Urothelium cell line (cell line): ENCODE measurements around the gene NTF4.
"Not testable (repeated sequence)": the region's sequence is repeated elsewhere in the genome, so short reads cannot be mapped to it uniquely, and the experiment has no call there.

Source experiments
- DNase-seq: peaks from one replicate; pipeline ENCODE4 v3.0.0; 2011; ENCODE audit warnings: low spot score, mixed read lengths
- FAIRE-seq: peaks from 2 replicates; lab custom pipeline; 2011; peaks lifted over from hg19 to GRCh38; lab: Jason Lieb, UNC

Gene NTF4

DNA sequence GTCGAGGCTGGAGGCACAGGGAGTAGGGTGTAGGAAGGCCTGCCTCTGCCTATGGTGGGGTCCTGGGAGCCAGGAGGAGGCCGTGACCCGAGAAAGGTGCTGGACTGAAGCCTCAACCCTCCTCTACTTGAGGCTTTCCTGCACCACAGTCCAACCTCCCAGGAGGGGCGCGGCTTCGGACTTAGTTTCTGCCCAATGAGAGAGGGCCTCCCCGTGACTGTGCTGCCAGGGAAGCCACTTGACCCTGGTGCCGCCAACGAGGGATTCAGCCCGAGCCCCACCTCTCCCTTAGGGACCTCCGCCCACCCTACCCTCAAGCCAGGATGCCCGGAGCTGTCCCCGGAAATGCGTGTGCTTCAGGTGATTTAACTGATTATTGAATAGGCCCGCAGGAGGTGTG lies 40.4 kb downstream of the NTF4 start, which contains the start of gene CGB3:
Gene CGB3 (minus strand): TSS at position 101 of the 400 bp plus-strand sequence. CDS start 362 bp downstream, outside the sequence.
- not testable (repeated sequence) for DNase-seq, FAIRE-seq

DNA sequence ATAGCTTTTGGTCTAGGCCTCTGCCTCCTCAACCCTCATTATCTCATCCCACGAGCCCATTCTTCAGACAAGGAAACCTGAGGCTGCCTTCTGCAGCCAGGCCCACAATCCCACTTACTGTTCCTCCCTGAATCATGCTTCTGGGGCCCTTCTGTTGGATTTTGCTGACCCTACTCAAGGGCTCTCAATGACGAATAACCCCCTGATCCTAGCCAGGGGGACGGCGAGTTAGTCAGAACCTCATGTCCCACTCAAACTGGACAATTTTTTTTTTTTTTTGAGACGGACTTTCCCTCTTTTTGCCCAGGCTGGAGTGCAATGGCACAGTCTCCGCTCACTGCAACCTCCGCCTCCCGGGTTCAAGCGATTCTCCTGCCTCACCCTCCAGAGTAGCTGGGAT lies 42.5 kb downstream of the NTF4 start:
- FAIRE-seq: no peak
- DNase-seq: no peak

DNA sequence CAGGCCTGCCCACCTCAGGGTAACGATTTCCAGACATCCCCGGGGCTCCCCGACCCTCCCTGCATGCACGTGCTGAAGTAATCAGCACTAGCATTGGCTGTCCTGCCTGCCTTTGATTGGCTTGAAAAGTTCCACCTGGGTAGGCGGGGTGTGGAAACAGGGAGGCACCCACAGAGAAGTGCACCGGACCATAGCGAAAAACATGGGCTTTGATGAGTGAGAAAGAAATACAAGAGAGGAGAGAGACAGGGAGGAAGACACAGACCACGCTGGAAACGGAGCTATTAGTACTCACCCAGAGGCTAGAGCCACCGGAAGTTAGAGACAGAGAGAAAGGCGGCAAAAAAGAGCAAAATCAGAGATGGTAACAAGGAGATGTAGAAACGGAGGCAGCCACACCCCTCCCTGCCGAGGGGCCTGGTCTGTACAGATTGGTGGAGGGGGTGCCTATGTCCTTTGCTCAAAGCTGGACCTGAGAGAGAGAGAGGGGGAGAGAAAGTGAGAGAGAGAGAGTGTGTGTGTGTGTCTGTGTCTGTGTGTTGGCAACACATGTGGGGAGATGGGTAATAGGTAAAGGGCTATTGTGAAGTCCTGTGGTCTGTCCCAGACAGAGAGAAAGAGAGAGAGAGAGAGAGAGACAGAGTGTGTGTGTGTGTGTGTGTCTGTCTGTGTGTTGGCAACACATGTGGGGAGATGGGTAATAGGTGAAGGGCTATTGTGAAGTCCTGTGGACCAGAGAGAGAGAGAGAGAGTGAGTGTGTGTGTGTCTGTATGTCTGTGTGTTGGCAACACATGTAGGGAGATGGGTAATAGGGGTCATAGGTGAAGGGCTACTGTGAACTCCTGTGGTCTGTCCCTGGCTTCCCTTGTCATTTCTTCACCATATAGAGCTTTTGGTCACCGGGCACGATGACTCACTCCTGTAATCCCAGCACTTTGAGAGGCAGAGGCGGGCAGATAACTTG lies 43.4 kb downstream of the NTF4 start:
- FAIRE-seq (no peak), DNase-seq (no peak)

DNA sequence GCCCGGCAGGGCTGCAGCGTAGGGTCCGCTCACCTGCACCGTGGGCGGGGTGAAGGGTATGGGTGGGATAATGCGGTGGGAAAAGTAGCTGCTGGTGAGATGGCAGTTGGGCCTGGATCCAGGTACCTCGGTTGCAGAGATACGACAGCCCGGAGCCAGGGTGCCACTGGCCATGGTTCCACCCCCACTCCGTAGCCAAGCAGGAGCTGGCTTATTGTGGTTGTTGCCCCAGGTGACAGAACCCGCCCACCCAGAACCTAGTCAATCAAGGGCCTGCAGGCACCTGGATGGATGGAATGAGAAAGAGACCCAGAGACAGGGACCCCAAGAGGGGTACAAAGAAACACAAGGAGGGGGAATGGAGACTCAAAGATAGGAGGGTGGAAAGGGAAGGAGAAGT lies 44.3 kb downstream of the NTF4 start:
- FAIRE-seq (no peak), DNase-seq (no peak)

DNA sequence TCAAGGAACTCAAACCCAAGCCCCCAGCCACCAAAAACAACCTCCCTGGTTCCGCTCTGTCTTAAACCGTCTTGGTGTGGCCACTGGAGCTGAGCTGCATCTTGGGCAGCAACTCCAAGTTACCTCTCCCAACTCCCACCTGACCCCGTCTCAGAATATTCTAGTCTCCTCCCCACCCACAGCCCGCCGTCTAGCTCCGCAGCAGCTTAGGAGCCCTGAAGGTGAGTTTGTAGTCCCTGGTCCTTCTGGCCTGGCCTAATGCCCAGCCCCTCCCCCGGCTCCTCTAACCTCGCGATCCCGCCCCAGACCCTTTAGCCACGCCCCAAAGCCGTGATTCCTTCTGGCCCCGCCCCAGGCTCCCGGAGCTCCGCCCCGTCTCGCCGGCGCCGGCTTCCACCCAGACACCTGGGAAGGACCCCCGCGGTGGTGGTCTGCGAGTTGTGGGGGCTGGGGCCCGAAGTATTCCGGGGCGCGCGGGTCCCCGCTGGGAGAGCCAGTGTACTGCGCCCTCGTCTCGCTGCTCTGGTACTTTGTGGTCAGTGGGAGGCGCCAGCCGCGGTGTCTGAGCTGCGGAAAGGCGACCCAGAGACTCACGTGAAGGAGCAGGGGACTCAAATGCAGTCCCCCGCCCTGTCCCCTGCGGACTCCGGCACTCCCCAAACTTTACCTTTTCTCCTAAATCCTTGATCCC lies 45.2 kb downstream of the NTF4 start:
- DNase-seq (no peak), FAIRE-seq (no peak)

DNA sequence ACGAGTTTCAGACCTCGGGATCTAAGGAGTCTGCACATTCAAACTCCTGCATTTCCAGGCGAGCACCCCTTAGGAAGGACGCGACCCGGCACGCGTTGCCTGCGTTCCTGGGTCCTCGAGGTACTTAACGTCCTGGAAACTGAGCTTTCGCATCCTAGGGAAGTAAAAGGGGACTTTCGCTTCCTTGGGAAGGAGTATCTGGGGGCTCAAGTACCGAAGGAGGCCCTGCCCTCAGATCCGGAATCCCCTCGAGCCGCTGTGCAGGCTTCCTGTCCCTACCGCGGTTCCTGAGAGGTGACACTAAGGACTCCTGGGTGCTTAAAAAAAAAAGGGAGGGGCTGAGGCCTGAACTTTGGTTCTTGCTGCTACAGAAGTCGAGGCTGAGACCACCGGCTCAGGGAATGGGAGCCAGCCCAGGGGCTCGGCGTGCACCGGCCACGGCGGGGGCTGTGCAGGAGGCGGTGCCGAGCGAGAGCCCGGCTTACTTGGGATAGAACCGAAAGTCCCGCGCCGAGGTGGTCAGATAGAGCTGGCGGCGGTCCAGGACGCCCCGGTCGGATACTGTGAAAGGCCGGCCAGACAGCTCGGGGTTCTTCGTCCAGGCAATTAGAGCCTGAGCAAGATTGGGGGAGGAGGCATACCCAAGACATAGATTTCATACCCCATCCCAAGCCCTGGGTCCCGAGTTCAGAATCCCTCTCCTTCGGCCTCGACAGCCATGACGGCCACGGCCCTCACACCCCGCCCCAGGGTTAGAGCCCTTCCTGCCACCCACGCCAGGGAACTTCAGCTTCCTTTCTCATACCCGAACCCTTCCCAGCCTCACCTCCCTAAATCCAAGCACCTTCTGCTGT lies 46.0 kb downstream of the NTF4 start:
- FAIRE-seq: peak; percentile 23
- not testable (repeated sequence) for DNase-seq

DNA sequence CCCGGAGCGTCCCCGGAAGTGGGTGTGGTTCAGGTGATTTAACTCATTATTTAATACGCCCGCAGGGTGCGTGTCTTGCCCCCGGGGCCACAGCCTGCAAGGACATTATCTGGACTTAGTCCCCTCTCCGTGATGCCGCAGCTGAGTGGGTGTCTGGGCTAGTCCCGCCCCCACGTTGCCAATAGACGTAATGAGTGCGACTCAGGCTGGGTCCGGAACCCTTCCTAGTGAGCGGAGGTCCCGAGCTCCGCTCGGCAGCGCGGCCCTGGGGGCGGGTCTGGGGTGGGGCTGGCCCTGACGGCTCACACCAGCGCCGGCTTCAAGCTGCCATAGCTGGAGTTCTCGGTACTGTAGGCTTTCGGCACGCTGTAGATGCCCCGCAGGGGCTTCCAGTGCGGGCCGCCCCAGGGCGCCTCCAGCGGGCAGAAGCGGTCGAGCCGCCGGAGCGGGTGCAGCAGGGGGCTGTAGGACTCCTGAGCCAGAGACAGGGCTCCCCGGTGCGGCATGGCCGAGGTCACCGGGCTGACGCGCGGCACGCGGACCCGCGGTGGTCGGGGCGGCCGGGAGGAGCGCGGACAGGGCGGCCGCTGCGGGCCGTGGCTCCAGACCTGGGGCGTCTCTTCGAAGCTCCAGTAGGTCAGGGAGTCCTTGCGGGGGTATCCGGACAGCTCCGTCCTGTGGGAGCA lies 46.8 kb downstream of the NTF4 start:
- DNase-seq (no peak), FAIRE-seq (no peak)

DNA sequence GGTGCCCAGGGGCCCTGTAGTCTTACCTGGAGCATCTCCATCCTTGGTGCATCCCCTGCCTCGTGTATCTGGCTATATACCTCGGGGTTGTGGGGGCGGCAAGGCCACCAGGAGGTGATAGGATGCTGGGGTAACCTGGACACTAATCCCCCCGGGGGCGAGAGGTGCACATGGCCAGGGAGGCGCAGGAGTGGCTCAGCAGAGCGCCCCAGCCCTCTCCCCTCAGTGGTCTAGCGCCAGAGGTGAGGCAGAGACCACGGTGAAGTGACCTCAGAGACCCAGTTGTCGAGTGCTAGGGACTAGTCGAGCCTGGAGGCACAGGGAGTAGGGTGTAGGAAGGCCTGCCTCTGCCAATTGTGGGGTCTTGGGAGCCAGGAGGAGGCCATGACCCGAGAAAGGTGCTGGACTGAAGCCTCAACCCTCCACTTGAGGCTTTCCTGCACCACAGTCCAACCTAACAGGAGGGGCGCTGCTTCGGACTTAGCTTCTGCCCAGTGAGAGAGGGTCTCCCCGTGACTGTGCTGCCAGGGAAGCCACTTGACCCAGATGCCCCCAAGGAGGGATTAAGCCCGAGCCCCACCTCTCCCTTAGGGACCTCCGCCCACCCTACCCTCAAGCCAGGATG lies 47.5 kb downstream of the NTF4 start, which contains the start of gene LHB:
Gene LHB (minus strand): TSS at position 51 of the 625 bp plus-strand sequence. CDS start 10 bp downstream, at position 41.
- FAIRE-seq (no peak), DNase-seq (no peak)

DNA sequence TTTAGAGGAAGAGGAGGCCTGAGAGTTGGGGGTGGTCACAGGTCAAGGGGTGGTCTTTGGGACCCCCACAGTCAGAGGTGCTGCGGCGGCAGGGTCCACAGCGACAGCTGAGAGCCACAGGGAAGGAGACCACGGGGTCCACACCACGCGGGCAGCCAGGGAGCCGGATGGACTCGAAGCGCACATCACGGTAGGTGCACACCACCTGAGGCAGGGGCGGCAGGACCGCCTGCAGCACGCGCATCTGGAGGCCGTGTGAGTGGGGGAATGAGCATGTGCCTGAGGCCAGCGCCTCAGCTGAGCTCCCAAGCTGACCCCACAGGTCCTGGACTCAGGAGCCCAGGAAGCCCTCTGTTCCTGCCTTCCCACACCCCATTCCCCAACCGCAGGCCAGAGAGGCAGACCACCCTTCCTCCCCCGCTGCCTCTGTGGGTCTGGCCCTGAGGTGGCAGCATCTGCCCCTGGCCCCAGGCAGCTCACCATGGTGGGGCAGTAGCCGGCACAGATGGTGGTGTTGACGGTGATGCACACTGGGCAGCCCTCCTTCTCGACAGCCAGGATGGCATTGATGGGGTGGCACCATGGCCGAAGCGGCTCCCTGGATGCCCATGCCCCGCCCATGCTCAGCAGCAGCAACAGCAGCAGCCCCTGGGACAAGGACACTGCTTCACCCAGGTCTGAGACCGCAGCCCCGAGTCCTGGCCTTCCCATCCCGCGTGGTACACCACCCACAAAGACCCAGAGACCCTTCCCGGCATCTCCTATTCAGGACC lies 48.4 kb downstream of the NTF4 start:
- FAIRE-seq: no peak
- DNase-seq: no peak

DNA sequence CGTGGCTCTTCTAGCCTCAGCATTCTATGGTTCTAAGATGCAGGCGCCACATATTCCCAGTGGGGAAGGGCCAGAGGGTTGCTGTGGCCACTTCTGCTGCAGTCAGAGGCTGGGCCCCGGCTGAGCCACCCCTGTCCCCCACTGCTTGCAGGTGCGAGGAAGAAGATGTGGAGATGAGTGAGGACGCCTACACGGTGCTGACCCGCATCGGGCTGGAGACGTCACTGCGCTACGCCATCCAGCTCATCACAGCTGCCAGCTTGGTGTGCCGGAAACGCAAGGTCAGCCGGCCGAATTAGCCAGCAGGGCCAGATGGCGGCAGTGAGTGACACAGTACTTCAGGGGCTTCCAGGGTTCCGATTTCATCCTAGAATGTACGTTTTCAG lies 49.8 kb downstream of the NTF4 start:
- FAIRE-seq: no peak

DNA sequence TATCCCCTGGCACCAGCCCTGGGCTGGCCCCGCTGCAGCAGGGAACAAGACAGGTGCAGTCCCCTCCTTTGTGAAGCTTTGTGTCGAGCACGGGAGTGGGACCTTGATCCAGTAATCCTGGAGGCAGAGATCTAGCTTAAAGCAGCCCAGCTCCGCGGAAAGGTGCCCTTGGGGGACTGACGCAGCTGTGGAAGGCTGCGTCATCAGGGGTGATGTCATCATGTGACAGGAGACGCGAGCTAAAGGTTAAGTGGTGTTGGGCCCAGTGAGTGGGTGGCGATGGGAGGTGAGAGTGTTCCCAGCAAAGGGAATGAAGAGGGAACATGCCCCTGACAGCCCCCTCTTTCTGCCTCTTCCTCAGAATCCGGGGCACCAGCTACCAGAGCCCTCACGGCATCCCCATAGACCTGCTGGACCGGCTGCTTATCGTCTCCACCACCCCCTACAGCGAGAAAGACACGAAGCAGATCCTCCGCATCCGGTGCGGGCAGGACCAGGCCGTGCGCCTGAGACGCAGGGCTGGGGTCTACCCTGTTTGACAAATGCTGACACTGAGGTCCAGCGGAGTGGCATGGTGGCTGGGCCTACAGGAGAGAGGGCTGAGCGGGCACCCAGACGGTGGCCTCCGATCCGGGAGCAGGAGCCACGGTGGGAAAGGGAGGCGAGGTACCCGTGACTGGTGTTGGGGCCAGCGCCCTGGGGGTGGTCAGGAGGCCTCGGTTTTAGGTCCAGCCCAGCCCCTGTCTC lies 50.3 kb downstream of the NTF4 start:
- DNase-seq (no peak), FAIRE-seq (no peak)

More for the DNA sequence above, 49.8 kb downstream of the NTF4 start:
- no peak for DNase-seq

DNA sequence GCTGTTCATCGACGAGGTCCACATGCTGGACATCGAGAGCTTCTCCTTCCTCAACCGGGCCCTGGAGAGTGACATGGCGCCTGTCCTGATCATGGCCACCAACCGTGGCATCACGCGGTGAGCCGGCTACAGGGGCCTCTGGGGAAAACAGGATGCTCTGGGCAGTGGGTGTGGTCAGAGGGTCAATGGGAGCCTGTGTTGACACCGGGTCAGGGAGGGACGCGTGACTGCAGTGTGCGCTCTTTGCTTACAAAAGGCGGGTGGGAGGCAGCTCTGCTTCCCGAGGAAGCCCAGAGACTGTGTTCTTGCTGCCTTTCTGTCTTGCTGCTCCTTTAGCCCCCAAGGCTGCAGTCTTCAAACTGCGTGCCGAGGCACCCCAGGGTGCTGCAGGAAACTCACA lies 53.4 kb downstream of the NTF4 start:
- FAIRE-seq: no peak
- no peak for DNase-seq
